H9 (cell line): ENCODE measurements around the gene ANKS1B. TPM values are rescaled to one million over a fixed set of nuclear protein-coding genes. Genes with fewer than 3 reads are reported as not detected.

Source experiments
- DNase-seq: peaks from one replicate; pipeline ENCODE4 v3.0.0-alpha.2; 2017
- H2AFZ ChIP-seq: one replicate; pipeline ENCODE4 v1.6.1; 2013; ENCODE audit warnings: mild to moderate bottlenecking, low read length, control low read depth, moderate library complexity
- H2AK5ac ChIP-seq: 2 replicates; pipeline ENCODE4 v1.6.1; 2013; ENCODE audit warnings: low read length, control low read depth, mixed read lengths; ENCODE audit not compliant: insufficient read length
- H2BK120ac ChIP-seq: one replicate; pipeline ENCODE4 v1.6.1; 2013; ENCODE audit warnings: low read depth, mild to moderate bottlenecking, low read length, control low read depth, inconsistent platforms; ENCODE audit not compliant: poor library complexity, severe bottlenecking
- H2BK12ac ChIP-seq: 2 replicates; pipeline ENCODE4 v1.6.1; 2013; ENCODE audit warnings: low read length, control low read depth, mixed read lengths, low read depth; ENCODE audit not compliant: insufficient read length
- H2BK15ac ChIP-seq: 2 replicates; pipeline ENCODE4 v1.6.1; 2013; ENCODE audit warnings: low read depth, low read length, control low read depth
- H2BK20ac ChIP-seq: one replicate; pipeline ENCODE4 v1.6.1; 2013; ENCODE audit warnings: low read depth, mild to moderate bottlenecking, low read length, control low read depth, inconsistent platforms; ENCODE audit not compliant: poor library complexity, severe bottlenecking
- H2BK5ac ChIP-seq: 2 replicates; pipeline ENCODE4 v1.6.1; 2013; ENCODE audit warnings: low read length, control low read depth, mixed read lengths; ENCODE audit not compliant: insufficient read length
- H3K14ac ChIP-seq: 2 replicates; pipeline ENCODE4 v1.6.1; 2013; ENCODE audit warnings: low read length, control low read depth; ENCODE audit not compliant: insufficient read depth
- H3K18ac ChIP-seq: 2 replicates; pipeline ENCODE4 v1.6.1; 2013; ENCODE audit warnings: low read depth, mild to moderate bottlenecking, mixed read lengths, low read length, control low read depth; ENCODE audit not compliant: insufficient read length
- H3K23ac ChIP-seq: 2 replicates; pipeline ENCODE4 v1.6.1; 2013; ENCODE audit warnings: low read length, control low read depth, mixed read lengths, low read depth; ENCODE audit not compliant: insufficient read length
- H3K23me2 ChIP-seq: 2 replicates; pipeline ENCODE4 v1.6.1; 2013; ENCODE audit warnings: low read depth, mild to moderate bottlenecking, mixed read lengths, low read length, control low read depth; ENCODE audit not compliant: insufficient read length, poor library complexity, severe bottlenecking
- H3K27ac ChIP-seq: 2 replicates; pipeline ENCODE4 v1.5.1; 2013; ENCODE audit warnings: low read length, control low read depth, mixed read lengths, low read depth; ENCODE audit not compliant: insufficient read length
- H3K27me3 ChIP-seq: 2 replicates; pipeline ENCODE4 v1.6.1; 2013; ENCODE audit warnings: low read length, control low read depth, inconsistent platforms; ENCODE audit not compliant: insufficient read depth
- H3K4ac ChIP-seq: 2 replicates; pipeline ENCODE4 v1.6.1; 2013; ENCODE audit warnings: low read depth, mild to moderate bottlenecking, control low read depth, inconsistent platforms, low read length, moderate library complexity
- H3K4me1 ChIP-seq: 2 replicates; pipeline ENCODE4 v1.6.1; 2013; ENCODE audit warnings: low read length, control low read depth, inconsistent platforms; ENCODE audit not compliant: insufficient read depth
- H3K4me2 ChIP-seq: 2 replicates; pipeline ENCODE4 v1.6.1; 2013; ENCODE audit warnings: low read length, control low read depth, mixed read lengths; ENCODE audit not compliant: insufficient read length, insufficient read depth
- H3K56ac ChIP-seq: 2 replicates; pipeline ENCODE4 v1.6.1; 2013; ENCODE audit warnings: low read depth, mild to moderate bottlenecking, mixed read lengths, low read length, control low read depth; ENCODE audit not compliant: insufficient read length
- H3K79me1 ChIP-seq: 2 replicates; pipeline ENCODE4 v1.6.1; 2013; ENCODE audit warnings: low read depth, mild to moderate bottlenecking, moderate library complexity, low read length, control low read depth, inconsistent platforms; ENCODE audit not compliant: insufficient read depth, poor library complexity, severe bottlenecking
- H3K79me2 ChIP-seq: 2 replicates; pipeline ENCODE4 v1.6.1; 2013; ENCODE audit warnings: low read length, control low read depth, inconsistent platforms; ENCODE audit not compliant: insufficient read depth
- H3K9ac ChIP-seq: 2 replicates; pipeline ENCODE4 v1.6.1; 2013; ENCODE audit warnings: low read length, control low read depth, mixed read lengths; ENCODE audit not compliant: insufficient read length; ENCODE audit errors: extremely low read depth
- H3K9me3 ChIP-seq: one replicate; pipeline ENCODE4 v1.6.1; 2013; ENCODE audit warnings: low read depth, low read length, inconsistent platforms; ENCODE audit not compliant: control insufficient read depth
- H3T11ph ChIP-seq: one replicate; pipeline ENCODE4 v1.6.1; 2013; ENCODE audit warnings: mild to moderate bottlenecking, low read length, control low read depth, inconsistent platforms
- H4K20me1 ChIP-seq: one replicate; pipeline ENCODE4 v1.6.1; 2013; ENCODE audit not compliant: control insufficient read depth, insufficient read length, insufficient read depth
- H4K5ac ChIP-seq: 2 replicates; pipeline ENCODE4 v1.6.1; 2013; ENCODE audit warnings: low read depth, mild to moderate bottlenecking, mixed read lengths, low read length, control low read depth; ENCODE audit not compliant: insufficient read length
- H4K8ac ChIP-seq: replicated peaks from 2 replicates; pipeline ENCODE4 v1.6.1; 2013; ENCODE audit warnings: low read length, control low read depth, mixed read lengths, low read depth; ENCODE audit not compliant: insufficient read length
- H4K91ac ChIP-seq: 2 replicates; pipeline ENCODE4 v1.6.1; 2013; ENCODE audit warnings: low read depth, mild to moderate bottlenecking, moderate library complexity, mixed read lengths, low read length, control low read depth; ENCODE audit not compliant: insufficient read length
- H3K27ac Mint-ChIP-seq, 3 experiments: 2 replicates in 2 of 3; 3 replicates in 1 of 3; pipeline ENCODE4 v1.8.0; 2020 to 2021; ENCODE audit warnings: mixed read lengths in 3 of 3, mild to moderate bottlenecking in 1 of 3, moderate library complexity in 1 of 3
- H3K27me3 Mint-ChIP-seq: 2 replicates; pipeline ENCODE4 v1.8.0; 2021; ENCODE audit warnings: low read depth, mild to moderate bottlenecking, moderate library complexity, mixed read lengths
- H3K36me3 Mint-ChIP-seq, 3 experiments: 2 replicates in 2 of 3; 3 replicates in 1 of 3; pipeline ENCODE4 v1.8.0; 2020 to 2021; ENCODE audit warnings: low read depth in 3 of 3, mixed read lengths in 3 of 3; ENCODE audit not compliant: insufficient read depth in 1 of 3
- H3K4me1 Mint-ChIP-seq, 2 experiments: 2 replicates each; pipeline ENCODE4 v1.8.0; 2020; ENCODE audit warnings: mixed read lengths in 2 of 2
- H3K4me3 Mint-ChIP-seq, 2 experiments: 2 replicates in 1 of 2; 3 replicates in 1 of 2; pipeline ENCODE4 v1.8.0; 2020 to 2021; ENCODE audit warnings: mild to moderate bottlenecking in 2 of 2, mixed read lengths in 2 of 2, moderate library complexity in 1 of 2
- H3K9me3 Mint-ChIP-seq, 2 experiments: 2 replicates in 1 of 2; 3 replicates in 1 of 2; pipeline ENCODE4 v1.8.0; 2020; ENCODE audit warnings: mild to moderate bottlenecking in 2 of 2, mixed read lengths in 2 of 2, moderate library complexity in 1 of 2
- CTCF ChIP-seq: fragments of 200-600 bp; sonication (generic); conservative IDR thresholded peaks from 3 replicates; pipeline ENCODE4 v1.8.0; 2021; ENCODE audit warnings: antibody characterized with exemption, mild to moderate bottlenecking
- WGBS: extraction: QIAGEN DNeasy Blood & Tissue Kit; methylation state at CpG from one replicate; pipeline ENCODE4 v1.1.7; 2013; ENCODE audit warnings: missing lambda C conversion rate, low lambda C conversion rate, mixed read lengths; ENCODE audit not compliant: insufficient read length; ENCODE audit errors: extremely low coverage; 5-methylcytosine and 5-hydroxymethylcytosine counted together
- total RNA-seq: library from RNA; stranded (reverse); gene quantifications from 2 replicates; pipeline ENCODE4 v1.2.1, GENCODE V29; 2021

The ANKS1B gene
- total RNA-seq, 1 experiment from 2014 or later, result 4.1 TPM

GRCh38 chr12:98939926-98940325 lies 1044.8 kb downstream of the ANKS1B start:
- Histone ChIP-seq H2BK20ac (no peak overlapping the region), H3K4ac (no peak overlapping the region), H3K14ac (no peak overlapping the region; the same call in 1 of the 2 replicates), H3K79me2 (no peaks in the 10 kb centered on the region), H2AFZ (no peak overlapping the region), H4K8ac (no peak overlapping the region), H3K23me2 (no peaks in the 10 kb centered on the region), H2BK120ac (no peak overlapping the region), H3K27ac (no peak overlapping the region), H3K27me3 (no peaks in the 10 kb centered on the region), H2BK5ac (no peak overlapping the region), H3K9me3 (no peaks in the 10 kb centered on the region), H2AK5ac (no peak overlapping the region), H3K9ac (no peak overlapping the region), H3K4me1 (no peaks in the 10 kb centered on the region), H3K18ac (no peak overlapping the region), H2BK12ac (no peak overlapping the region), H3K56ac (no peak overlapping the region), H3K23ac (no peak overlapping the region), H4K5ac (no peak overlapping the region), H3K4me2 (no peak overlapping the region), H3K79me1 (no peaks in the 10 kb centered on the region), H2BK15ac (no peak overlapping the region), H3T11ph (no peak overlapping the region), H4K20me1 (no peaks in the 10 kb centered on the region), H4K91ac (no peak overlapping the region)
- no peaks in the 10 kb centered on the region for H3K36me3 Mint-ChIP-seq
- H3K9me3 Mint-ChIP-seq, result peaks cover 0 to 4% of the 10 kb centered on the region in 2 experiments; a peak in 1 of 5 replicates
- no peak overlapping the region for H3K4me3 Mint-ChIP-seq
- H3K4me1 Mint-ChIP-seq, result peaks cover 5 to 6% of the 10 kb centered on the region in 2 experiments
- no peak for DNase-seq
- no peaks in the 10 kb centered on the region for H3K27me3 Mint-ChIP-seq
- WGBS, result no CpG with 5 or more reads among the region's 3 CpGs
- no peak for TF ChIP-seq CTCF
- H3K27ac Mint-ChIP-seq, result no peak overlapping the region; a peak in 1 of 7 replicates
